GM12878 (cell line): ENCODE results near the gene DNAH11. TPM values are rescaled to one million over a fixed set of nuclear protein-coding genes. Genes with fewer than 3 reads are reported as not detected.

Experiments used
- ATAC-seq: fragments of 200-7000 bp; cut with Tn5 transposase; 3 replicates; pipeline ENCODE4 v1.9.1; 2020; ENCODE audit warnings: mild to moderate bottlenecking, moderate library complexity
- BruUV-seq: library from RNA; stranded (reverse); fragments of 400-500 nt; replicated peaks from 2 replicates; lab custom pipeline; 2021; lab: Mats Ljungman, UMichigan
- CTCF ChIA-PET: fragments of 300-600 bp; sonication (Branson Sonifier 250); formaldehyde crosslinking; extraction: SDS; loops from one replicate; lab custom pipeline; 2021; ENCODE audit warnings: inconsistent platforms; lab: Yijun Ruan, JAX
- POLR2A ChIA-PET: fragments of 350-600 bp; formaldehyde crosslinking; extraction: SDS; loops from one replicate; lab custom pipeline; 2021; ENCODE audit warnings: inconsistent platforms; lab: Charles Lee
- RAD21 ChIA-PET: fragments of 300-600 bp; sonication (Branson Sonifier 250); formaldehyde crosslinking; loops from one replicate; lab custom pipeline; 2023; ENCODE audit warnings: antibody characterized with exemption; ENCODE audit not compliant: unreplicated experiment; lab: Charles Lee
- SMC1A ChIA-PET: fragments of 300-600 bp; sonication (Branson Sonifier 250); formaldehyde crosslinking; loops from one replicate; lab custom pipeline; 2023; ENCODE audit not compliant: unreplicated experiment, uncharacterized antibody; lab: Charles Lee
- DNase-seq: peaks from one replicate; pipeline ENCODE4 v3.0.0-alpha.2; 2011; ENCODE audit warnings: low read depth, low spot score
- FAIRE-seq: peaks from 3 replicates; lab custom pipeline; 2011; peaks lifted over from hg19 to GRCh38; lab: Jason Lieb, UNC
- H2AFZ ChIP-seq: 2 replicates; pipeline ENCODE4 v1.6.0; 2011; ENCODE audit warnings: low read depth, low read length, control low read depth; ENCODE audit not compliant: control insufficient read depth
- H3K27ac ChIP-seq: 2 replicates; pipeline ENCODE4 v1.5.1; 2011; ENCODE audit warnings: control low read depth; ENCODE audit not compliant: control insufficient read depth, insufficient read depth
- H3K27me3 ChIP-seq, 2 experiments: replicated peaks in 1 of 2; 2 replicates each; pipeline versions ENCODE4 v1.6.0 to v1.6.1; 2011; ENCODE audit warnings: low read length in 1 of 2; ENCODE audit not compliant: control insufficient read depth in 2 of 2, insufficient read depth in 2 of 2
- H3K36me3 ChIP-seq, 2 experiments: 2 replicates each; pipeline ENCODE4 v1.5.1; 2011; ENCODE audit warnings: low read length in 1 of 2; ENCODE audit not compliant: control insufficient read depth in 2 of 2, insufficient read depth in 2 of 2
- H3K4me1 ChIP-seq: 2 replicates; pipeline ENCODE4 v1.6.1; 2011; ENCODE audit warnings: mild to moderate bottlenecking, low read length, moderate library complexity, mixed read lengths; ENCODE audit not compliant: control insufficient read depth, insufficient read depth
- H3K4me2 ChIP-seq: 2 replicates; pipeline ENCODE4 v1.6.0; 2011; ENCODE audit warnings: control low read depth; ENCODE audit not compliant: control insufficient read depth, insufficient read depth
- H3K4me3 ChIP-seq: fragments of 200-600 bp; sonication (generic); 2 replicates; pipeline ENCODE4 v1.5.1; 2016
- H3K79me2 ChIP-seq: 2 replicates; pipeline ENCODE4 v1.6.0; 2011; ENCODE audit warnings: low read length; ENCODE audit not compliant: control insufficient read depth, insufficient read depth
- H3K9ac ChIP-seq: 2 replicates; pipeline ENCODE4 v1.8.0; 2011; ENCODE audit warnings: low read length, control low read depth, mixed read lengths; ENCODE audit not compliant: control insufficient read depth, insufficient read depth
- H3K9me3 ChIP-seq: replicated peaks from 3 replicates; pipeline ENCODE4 v1.5.1; 2011; ENCODE audit warnings: mild to moderate bottlenecking, low read length; ENCODE audit not compliant: control insufficient read depth, insufficient read depth
- H4K20me1 ChIP-seq: 2 replicates; pipeline ENCODE4 v1.6.0; 2011; ENCODE audit not compliant: control insufficient read depth, insufficient read depth
- E4F1 ChIP-seq: fragments of 450-650 bp; IDR thresholded peaks from 2 replicates; pipeline ENCODE4 v1.6.1; 2018; ENCODE audit warnings: borderline replicate concordance, mild to moderate bottlenecking; ENCODE audit not compliant: partially characterized antibody
- EGR1 ChIP-seq, 2 experiments: IDR thresholded peaks; 1 replicate in 1 of 2; 2 replicates in 1 of 2; pipeline ENCODE4 v1.6.1; 2011 to 2012; ENCODE audit warnings: low read depth in 2 of 2, low read length in 2 of 2, borderline replicate concordance in 1 of 2, mild to moderate bottlenecking in 1 of 2, moderate library complexity in 1 of 2
- SP1 ChIP-seq: IDR thresholded peaks from one replicate; pipeline ENCODE4 v1.6.1; 2011; ENCODE audit warnings: low read depth, low read length
- ZNF622 ChIP-seq: fragments of 450-650 bp; IDR thresholded peaks from 2 replicates; pipeline ENCODE4 v1.6.1; 2017; ENCODE audit warnings: mild to moderate bottlenecking, inconsistent platforms
- WGBS: methylation state at CpG from one replicate; pipeline ENCODE4 v1.1.6; 2016; ENCODE audit warnings: low lambda C conversion rate; ENCODE audit not compliant: insufficient replicate concordance, insufficient coverage; ENCODE audit errors: missing lambda C conversion rate; 5-methylcytosine and 5-hydroxymethylcytosine counted together
- in situ Hi-C: fragments of 300-500 bp; cut with MboI; formaldehyde crosslinking; loops from 9 replicates; pipeline ENCODE4 v1.14.3; 2018; ENCODE audit warnings: mixed read lengths
- intact Hi-C: fragments of 100-400 bp; cut with micrococcal nuclease; formaldehyde crosslinking; loops from one replicate; pipeline ENCODE4 v1.14.2; 2022; ENCODE audit not compliant: unreplicated experiment
- polyA plus RNA-seq, 11 experiments: library from polyadenylated mRNA; depleted of rRNA in 4 of 11; unstranded in 6 of 11; stranded (reverse) in 5 of 11; fragments of >200 nt; fragmentation: Nextera tagmentation in 4 of 11; fragmentation: Illumina TruSeq in 1 of 11; extraction: Ambion mirVana in 4 of 11; extraction: Trizol in 1 of 11; gene quantifications; 1 replicate in 1 of 11; 2 replicates in 10 of 11; pipeline versions ENCODE4 v1.2.1 to v1.2.3, GENCODE V29; 2011 to 2016; ENCODE audit warnings: inconsistent platforms in 2 of 11, missing spikeins in 2 of 11, low read depth in 1 of 11
- total RNA-seq, 4 experiments: library from RNA; depleted of rRNA in 3 of 4; stranded (reverse); fragments of >200 nt in 3 of 4; fragmentation: Illumina TruSeq in 1 of 4; extraction: Trizol in 1 of 4; gene quantifications; 2 replicates each; pipeline versions ENCODE4 v1.2.1 to v1.2.3, GENCODE V29; 2013 to 2021
- TF ChIP-seq, protein P1 (sequence below): fragments of 450-650 bp; formaldehyde crosslinking; IDR thresholded peaks from 2 replicates; pipeline ENCODE4 v1.5.0; 2022; ENCODE audit warnings: mild to moderate bottlenecking, missing genetic modification characterization

Gene DNAH11
- total and polyA plus RNA-seq, 10 of the 15 experiments (the other 5 are each of a cell fraction or from before 2014, with no cell fraction given): 0.03 to 0.56 (median 0.10) TPM

- BruUV-seq: no TSS peak
These were observed 22.8 kb downstream of the DNAH11 start for GRCh38 chr7:21565614-21566013.

More at GRCh38 chr7:21565614-21566013, 22.8 kb downstream of the DNAH11 start:
- ATAC-seq (no peak), FAIRE-seq (no peak), DNase-seq (no peak)
- Histone ChIP-seq H3K79me2 (no peaks in the 10 kb centered on the region), H4K20me1 (no peaks in the 10 kb centered on the region), H3K4me3 (no peak overlapping the region), H3K4me1 (no peaks in the 10 kb centered on the region), H3K27ac (no peak overlapping the region), H3K36me3 (no peaks in the 10 kb centered on the region), H3K9me3 (no peaks in the 10 kb centered on the region), H3K4me2 (no peak overlapping the region), H3K9ac (no peak overlapping the region), H2AFZ (no peak overlapping the region), H3K27me3 (no peaks in the 10 kb centered on the region)
- POLR2A ChIA-PET: no interaction called here
- intact Hi-C loops (no loop called here), in situ Hi-C loops (no loop called here)
- 41% methylated on average over 7 of the region's 7 CpGs for WGBS
- SMC1A ChIA-PET: interaction anchor here (0.5 to 3.5 kb wide), 2 partner anchors 310 to 371 kb away, joined by 4 to 57 read pairs; no protein-coding TSS in a partner anchor
- RAD21 ChIA-PET: interaction anchor here (0.9 to 1.5 kb wide), 2 partner anchors 303 to 440 kb away, joined by 3 to 6 read pairs; no protein-coding TSS in a partner anchor
- CTCF ChIA-PET: interaction anchor here (2.0 to 3.1 kb wide), 2 partner anchors 303 to 309 kb away, joined by 7 to 66 read pairs; no protein-coding TSS in a partner anchor
- TF ChIP-seq ZNF622: no peak
- TF ChIP-seq, protein P1, sequence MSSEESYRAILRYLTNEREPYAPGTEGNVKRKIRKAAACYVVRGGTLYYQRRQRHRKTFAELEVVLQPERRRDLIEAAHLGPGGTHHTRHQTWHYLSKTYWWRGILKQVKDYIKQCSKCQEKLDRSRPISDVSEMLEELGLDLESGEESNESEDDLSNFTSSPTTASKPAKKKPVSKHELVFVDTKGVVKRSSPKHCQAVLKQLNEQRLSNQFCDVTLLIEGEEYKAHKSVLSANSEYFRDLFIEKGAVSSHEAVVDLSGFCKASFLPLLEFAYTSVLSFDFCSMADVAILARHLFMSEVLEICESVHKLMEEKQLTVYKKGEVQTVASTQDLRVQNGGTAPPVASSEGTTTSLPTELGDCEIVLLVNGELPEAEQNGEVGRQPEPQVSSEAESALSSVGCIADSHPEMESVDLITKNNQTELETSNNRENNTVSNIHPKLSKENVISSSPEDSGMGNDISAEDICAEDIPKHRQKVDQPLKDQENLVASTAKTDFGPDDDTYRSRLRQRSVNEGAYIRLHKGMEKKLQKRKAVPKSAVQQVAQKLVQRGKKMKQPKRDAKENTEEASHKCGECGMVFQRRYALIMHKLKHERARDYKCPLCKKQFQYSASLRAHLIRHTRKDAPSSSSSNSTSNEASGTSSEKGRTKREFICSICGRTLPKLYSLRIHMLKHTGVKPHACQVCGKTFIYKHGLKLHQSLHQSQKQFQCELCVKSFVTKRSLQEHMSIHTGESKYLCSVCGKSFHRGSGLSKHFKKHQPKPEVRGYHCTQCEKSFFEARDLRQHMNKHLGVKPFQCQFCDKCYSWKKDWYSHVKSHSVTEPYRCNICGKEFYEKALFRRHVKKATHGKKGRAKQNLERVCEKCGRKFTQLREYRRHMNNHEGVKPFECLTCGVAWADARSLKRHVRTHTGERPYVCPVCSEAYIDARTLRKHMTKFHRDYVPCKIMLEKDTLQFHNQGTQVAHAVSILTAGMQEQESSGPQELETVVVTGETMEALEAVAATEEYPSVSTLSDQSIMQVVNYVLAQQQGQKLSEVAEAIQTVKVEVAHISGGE: no peak
- no peak for TF ChIP-seq E4F1
- TF ChIP-seq SP1: no peak
- TF ChIP-seq EGR1 (IDR thresholded peaks at IDR 0.05; ENCODE audit: borderline replicate concordance in 1 of 2, low read depth in 2 of 2, low read length in 2 of 2): no peak
